Mesendoderm (in vitro differentiated cells): ENCODE data around the gene POR.
"Not testable (repeated sequence)": the region's sequence is repeated elsewhere in the genome, so short reads cannot be mapped to it uniquely, and the experiment has no call there.

Source experiments
- DNase-seq: peaks from one replicate; pipeline ENCODE4 v3.0.0; 2013
- H2AK5ac ChIP-seq: 2 replicates; pipeline ENCODE4 v1.6.1; 2013; ENCODE audit warnings: low read length, inconsistent platforms
- H2BK120ac ChIP-seq: 2 replicates; pipeline ENCODE4 v1.6.1; 2013; ENCODE audit warnings: low read depth, mild to moderate bottlenecking, low read length, moderate library complexity, mixed read lengths
- H2BK15ac ChIP-seq: replicated peaks from 2 replicates; pipeline ENCODE4 v1.6.1; 2013; ENCODE audit warnings: low read depth, mild to moderate bottlenecking, moderate library complexity
- H2BK5ac ChIP-seq: 2 replicates; pipeline ENCODE4 v1.6.1; 2013; ENCODE audit warnings: low read length, inconsistent platforms
- H3K18ac ChIP-seq: 2 replicates; pipeline ENCODE4 v1.6.1; 2013; ENCODE audit warnings: mild to moderate bottlenecking, low read length, mixed read lengths
- H3K23ac ChIP-seq: one replicate; pipeline ENCODE4 v1.6.1; 2013; ENCODE audit warnings: low read length
- H3K27ac ChIP-seq: 2 replicates; pipeline ENCODE4 v1.5.1; 2013; ENCODE audit warnings: low read depth, mild to moderate bottlenecking, inconsistent platforms, low read length, moderate library complexity
- H3K27me3 ChIP-seq: 2 replicates; pipeline ENCODE4 v1.6.1; 2013; ENCODE audit warnings: low read length, control low read depth, mild to moderate bottlenecking, inconsistent platforms; ENCODE audit not compliant: insufficient read depth, poor library complexity
- H3K36me3 ChIP-seq: 2 replicates; pipeline ENCODE4 v1.6.1; 2013; ENCODE audit warnings: low read length, inconsistent platforms; ENCODE audit not compliant: control insufficient read depth, insufficient read depth
- H3K4ac ChIP-seq: one replicate; pipeline ENCODE4 v1.6.1; 2013; ENCODE audit warnings: low read depth, mild to moderate bottlenecking, low read length, moderate library complexity
- H3K4me1 ChIP-seq: 2 replicates; pipeline ENCODE4 v1.6.1; 2013; ENCODE audit warnings: low read depth, low read length, inconsistent platforms; ENCODE audit not compliant: control insufficient read depth
- H3K4me2 ChIP-seq: 2 replicates; pipeline ENCODE4 v1.6.1; 2013; ENCODE audit warnings: low read length
- H3K4me3 ChIP-seq: 2 replicates; pipeline ENCODE4 v1.5.1; 2013; ENCODE audit warnings: mild to moderate bottlenecking, low read length
- H3K56ac ChIP-seq: one replicate; pipeline ENCODE4 v1.6.1; 2013; ENCODE audit warnings: low read length
- H3K79me1 ChIP-seq: 2 replicates; pipeline ENCODE4 v1.6.1; 2013; ENCODE audit warnings: low read length, inconsistent platforms
- H3K79me2 ChIP-seq: 2 replicates; pipeline ENCODE4 v1.6.1; 2013; ENCODE audit warnings: mild to moderate bottlenecking, low read length; ENCODE audit not compliant: control insufficient read depth, insufficient read depth
- H3K9ac ChIP-seq: 2 replicates; pipeline ENCODE4 v1.6.1; 2013; ENCODE audit warnings: low read length, inconsistent platforms
- H4K5ac ChIP-seq: one replicate; pipeline ENCODE4 v1.6.1; 2013; ENCODE audit warnings: low read length
- H4K8ac ChIP-seq: one replicate; pipeline ENCODE4 v1.6.1; 2013; ENCODE audit warnings: low read depth, mild to moderate bottlenecking, control low read depth, low read length, moderate library complexity
- WGBS: extraction: QIAGEN DNeasy Blood & Tissue Kit; methylation state at CpG from one replicate; pipeline ENCODE4 v1.1.7; 2013; ENCODE audit warnings: low lambda C conversion rate, missing lambda C conversion rate; ENCODE audit not compliant: insufficient coverage; ENCODE audit errors: extremely low coverage; 5-methylcytosine and 5-hydroxymethylcytosine counted together

Gene POR

GRCh38 chr7:76020031-76020714 is 105.2 kb downstream of the POR start:
- WGBS = no CpG with 5 or more reads among the region's 6 CpGs
- H3K18ac ChIP-seq = no peak overlapping the region
- H3K4me1 ChIP-seq = no peaks in the 10 kb centered on the region
- no peak overlapping the region for H4K8ac ChIP-seq
- H3K79me2 ChIP-seq = no peaks in the 10 kb centered on the region
- H4K5ac ChIP-seq = no peak overlapping the region
- H2BK15ac ChIP-seq = no peak overlapping the region
- H3K4me2 ChIP-seq = no peak overlapping the region
- peak; percentile 73 for DNase-seq
- no peak overlapping the region for H2AK5ac ChIP-seq
- no peak overlapping the region for H3K56ac ChIP-seq
- no peak overlapping the region for H3K9ac ChIP-seq
- H3K79me1 ChIP-seq = no peaks in the 10 kb centered on the region
- no peak overlapping the region for H3K4ac ChIP-seq
- H3K27me3 ChIP-seq = no peaks in the 10 kb centered on the region
- H3K36me3 ChIP-seq = no peaks in the 10 kb centered on the region
- H2BK120ac ChIP-seq = no peak overlapping the region
- no peak overlapping the region for H3K23ac ChIP-seq
- no peak overlapping the region for H3K27ac ChIP-seq
- no peak overlapping the region for H2BK5ac ChIP-seq
- no peak overlapping the region for H3K4me3 ChIP-seq

DNA sequence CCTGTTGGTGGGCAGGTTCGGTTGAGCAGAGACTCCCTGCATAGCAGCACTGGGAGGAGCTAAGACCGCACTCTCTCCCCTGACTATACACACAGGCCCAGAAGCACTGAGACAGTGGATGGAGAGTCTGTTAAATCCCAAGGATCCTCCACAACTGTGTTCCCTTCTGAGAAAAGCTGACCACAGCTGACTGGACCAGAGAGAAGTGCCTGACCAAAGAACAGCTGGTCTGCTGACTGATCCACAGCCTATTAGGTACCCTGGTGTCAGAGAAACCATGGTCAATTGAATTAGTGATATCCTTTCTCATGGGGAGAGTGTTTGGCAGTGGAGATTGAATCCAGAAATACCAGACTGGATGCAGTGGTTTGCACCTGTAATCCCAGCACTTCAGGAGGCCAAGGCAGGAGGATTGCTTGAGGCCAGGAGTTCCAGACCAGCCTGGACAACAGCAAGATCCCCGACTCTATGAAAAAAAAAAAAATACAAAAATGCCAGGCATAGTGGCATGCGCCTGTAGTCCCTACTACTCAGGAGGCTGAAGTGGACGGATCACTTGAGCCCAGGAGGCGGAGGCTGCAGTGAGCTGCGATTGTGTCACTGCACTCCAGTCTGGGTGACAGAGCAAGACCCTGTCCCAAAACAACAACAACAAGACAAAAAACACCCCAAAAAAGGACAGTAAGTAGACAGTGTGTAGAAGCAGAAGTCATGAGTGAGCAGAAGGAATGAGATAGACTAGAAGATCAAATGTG is 107.2 kb downstream of the POR start:
- no peak for DNase-seq
- Histone ChIP-seq H3K18ac (no peak overlapping the region), H3K4ac (no peak overlapping the region), H3K79me1 (no peaks in the 10 kb centered on the region), H3K27me3 (no peaks in the 10 kb centered on the region), H4K5ac (no peak overlapping the region), H3K4me2 (no peak overlapping the region), H3K9ac (no peak overlapping the region), H3K27ac (no peak overlapping the region), H3K23ac (no peak overlapping the region), H3K56ac (no peak overlapping the region), H3K4me3 (no peak overlapping the region), H2BK5ac (no peak overlapping the region), H2AK5ac (no peak overlapping the region), H2BK15ac (no peak overlapping the region), H2BK120ac (no peak overlapping the region), H3K4me1 (no peaks in the 10 kb centered on the region), H4K8ac (no peak overlapping the region), H3K36me3 (no peaks in the 10 kb centered on the region), H3K79me2 (no peaks in the 10 kb centered on the region)
- WGBS = no CpG with 5 or more reads among the region's 7 CpGs

GRCh38 chr7:76023002-76023401 is 108.0 kb downstream of the POR start:
- H4K8ac ChIP-seq = no peak overlapping the region
- no peaks in the 10 kb centered on the region for H3K36me3 ChIP-seq
- H3K4me2 ChIP-seq = no peak overlapping the region
- H2AK5ac ChIP-seq = no peak overlapping the region
- H3K79me1 ChIP-seq = no peaks in the 10 kb centered on the region
- peak; percentile 26 for DNase-seq
- no peak overlapping the region for H2BK120ac ChIP-seq
- H3K27me3 ChIP-seq = no peaks in the 10 kb centered on the region
- no peak overlapping the region for H3K27ac ChIP-seq
- no peak overlapping the region for H3K9ac ChIP-seq
- H3K23ac ChIP-seq = no peak overlapping the region
- no peak overlapping the region for H3K56ac ChIP-seq
- no CpG with 5 or more reads among the region's 4 CpGs for WGBS
- no peak overlapping the region for H2BK15ac ChIP-seq
- H3K18ac ChIP-seq = no peak overlapping the region
- H3K4ac ChIP-seq = no peak overlapping the region
- no peaks in the 10 kb centered on the region for H3K4me1 ChIP-seq
- no peak overlapping the region for H3K4me3 ChIP-seq
- H3K79me2 ChIP-seq = no peaks in the 10 kb centered on the region
- H4K5ac ChIP-seq = no peak overlapping the region
- no peak overlapping the region for H2BK5ac ChIP-seq

- not testable (repeated sequence) for H2BK5ac ChIP-seq, DNase-seq, H3K36me3 ChIP-seq, H3K27me3 ChIP-seq, H3K4me3 ChIP-seq, H3K4me1 ChIP-seq, H3K4me2 ChIP-seq, H3K9ac ChIP-seq, H3K56ac ChIP-seq, H3K27ac ChIP-seq, H2AK5ac ChIP-seq, H3K79me1 ChIP-seq, H3K23ac ChIP-seq, H2BK15ac ChIP-seq, H4K5ac ChIP-seq, H3K79me2 ChIP-seq, H3K4ac ChIP-seq, H4K8ac ChIP-seq, H3K18ac ChIP-seq, H2BK120ac ChIP-seq
- no CpG with 5 or more reads among the region's 7 CpGs for WGBS
These were observed 114.7 kb downstream of the POR start for GRCh38 chr7:76029682-76030081.

GRCh38 chr7:76031964-76032363 is 117.0 kb downstream of the POR start:
- Histone ChIP-seq H4K5ac (no peak overlapping the region), H3K4me1 (no peaks in the 10 kb centered on the region), H3K27ac (no peak overlapping the region), H2BK5ac (no peak overlapping the region), H2BK15ac (no peak overlapping the region), H3K4me3 (no peak overlapping the region), H3K9ac (no peak overlapping the region), H3K18ac (no peak overlapping the region), H4K8ac (no peak overlapping the region), H3K79me1 (no peaks in the 10 kb centered on the region), H2AK5ac (no peak overlapping the region), H3K36me3 (no peaks in the 10 kb centered on the region), H2BK120ac (no peak overlapping the region), H3K23ac (no peak overlapping the region), H3K4me2 (no peak overlapping the region), H3K56ac (no peak overlapping the region), H3K4ac (no peak overlapping the region), H3K79me2 (no peaks in the 10 kb centered on the region), H3K27me3 (no peaks in the 10 kb centered on the region)
- no CpG with 5 or more reads among the region's 1 CpG for WGBS
- DNase-seq = no peak
